ENCODE measurements around the gene ATP2A2.
"Not testable (repeated sequence)": the region's sequence is repeated elsewhere in the genome, so short reads cannot be mapped to it uniquely, and the experiment has no call there.

Gene ATP2A2

DNA sequence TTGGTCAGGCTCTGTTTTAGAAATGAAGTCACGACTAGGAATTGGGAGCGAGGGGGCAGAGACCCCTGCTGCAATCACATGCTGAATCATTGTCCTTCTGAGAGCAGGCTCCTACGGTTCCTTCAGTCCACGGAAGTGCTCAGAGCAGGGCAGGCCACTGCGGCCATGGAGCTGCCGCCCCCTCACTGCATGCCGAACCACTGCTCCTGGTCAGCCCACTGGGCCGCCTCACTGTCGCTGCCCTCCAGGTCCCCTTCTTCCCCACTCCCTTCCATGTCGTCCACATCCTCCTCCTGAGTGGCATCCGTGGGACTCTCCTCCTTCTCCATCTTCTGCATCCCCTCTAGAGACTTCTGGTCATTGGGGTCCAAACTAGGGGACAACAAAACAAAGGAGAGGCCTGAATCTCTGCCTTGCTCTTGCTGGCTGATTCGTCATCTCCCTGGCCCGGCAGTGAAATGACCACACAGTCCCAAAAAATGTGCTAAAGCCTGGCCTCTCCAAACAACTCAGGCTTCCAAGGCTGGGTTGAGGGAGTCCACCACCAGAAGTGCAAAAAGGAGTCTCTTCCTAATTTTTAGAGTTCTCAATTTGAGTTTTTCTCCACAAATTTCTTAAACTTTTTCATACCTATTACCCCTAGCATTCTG lies 93.0 kb downstream of the ATP2A2 start:
- no peaks in the 10 kb centered on the region for H3K79me2 ChIP-seq
- H3K36me3 ChIP-seq (ENCODE audit: control insufficient read depth, insufficient read depth, low read length), result no peaks in the 10 kb centered on the region
- no peaks in the 10 kb centered on the region for H3K9me3 ChIP-seq (ENCODE audit: control insufficient read depth, low read length)
- H2AFZ ChIP-seq, result no peak overlapping the region
- no peaks in the 10 kb centered on the region for H3K4me1 ChIP-seq
- H3K9ac ChIP-seq, result no peak overlapping the region
- H3K4me3 ChIP-seq (ENCODE audit: low read depth, low read length), result no peak overlapping the region
- TF ChIP-seq, protein P1, sequence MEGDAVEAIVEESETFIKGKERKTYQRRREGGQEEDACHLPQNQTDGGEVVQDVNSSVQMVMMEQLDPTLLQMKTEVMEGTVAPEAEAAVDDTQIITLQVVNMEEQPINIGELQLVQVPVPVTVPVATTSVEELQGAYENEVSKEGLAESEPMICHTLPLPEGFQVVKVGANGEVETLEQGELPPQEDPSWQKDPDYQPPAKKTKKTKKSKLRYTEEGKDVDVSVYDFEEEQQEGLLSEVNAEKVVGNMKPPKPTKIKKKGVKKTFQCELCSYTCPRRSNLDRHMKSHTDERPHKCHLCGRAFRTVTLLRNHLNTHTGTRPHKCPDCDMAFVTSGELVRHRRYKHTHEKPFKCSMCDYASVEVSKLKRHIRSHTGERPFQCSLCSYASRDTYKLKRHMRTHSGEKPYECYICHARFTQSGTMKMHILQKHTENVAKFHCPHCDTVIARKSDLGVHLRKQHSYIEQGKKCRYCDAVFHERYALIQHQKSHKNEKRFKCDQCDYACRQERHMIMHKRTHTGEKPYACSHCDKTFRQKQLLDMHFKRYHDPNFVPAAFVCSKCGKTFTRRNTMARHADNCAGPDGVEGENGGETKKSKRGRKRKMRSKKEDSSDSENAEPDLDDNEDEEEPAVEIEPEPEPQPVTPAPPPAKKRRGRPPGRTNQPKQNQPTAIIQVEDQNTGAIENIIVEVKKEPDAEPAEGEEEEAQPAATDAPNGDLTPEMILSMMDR (IDR thresholded peaks at IDR 0.05), result no peak
- no peaks in the 10 kb centered on the region for H3K27me3 ChIP-seq (ENCODE audit: control insufficient read depth, insufficient read depth, low read length)
- no peak overlapping the region for H3K27ac ChIP-seq
- no peak overlapping the region for H3K4me2 ChIP-seq (ENCODE audit: low read length)

DNA sequence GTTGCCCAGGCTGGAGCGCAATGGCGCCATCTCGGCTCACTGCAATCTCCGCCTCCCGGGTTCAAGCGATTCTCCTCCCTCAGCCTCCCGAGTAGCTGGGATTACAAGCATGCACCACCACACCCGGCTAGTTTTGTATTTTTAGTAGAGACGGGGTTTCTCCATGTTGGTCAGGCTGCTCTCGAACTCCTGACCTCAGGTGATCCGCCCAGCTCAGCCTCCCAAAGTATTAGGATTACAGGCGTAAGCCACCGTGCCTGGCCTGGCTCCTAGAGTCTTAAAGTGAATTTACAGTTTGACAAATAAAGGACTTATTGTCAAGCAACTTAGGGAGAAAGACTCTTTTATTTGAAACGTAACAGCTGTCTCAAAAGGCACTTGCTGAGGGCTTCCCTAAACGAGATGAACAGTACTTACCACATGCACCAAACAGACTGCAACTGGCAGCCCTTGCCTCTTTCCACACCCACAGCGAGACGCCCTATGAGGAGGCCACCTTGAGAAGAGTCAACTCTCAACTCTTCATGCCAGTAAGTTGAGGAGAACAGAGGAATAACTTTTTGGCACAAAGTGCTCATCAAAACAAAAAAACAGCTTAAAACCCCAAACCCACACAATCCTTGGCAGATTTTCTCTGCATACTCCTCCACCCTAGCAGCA lies 97.2 kb downstream of the ATP2A2 start:
- not testable (repeated sequence) for H3K9ac ChIP-seq; H3K9me3 ChIP-seq (ENCODE audit: control insufficient read depth, low read length); H3K27ac ChIP-seq; H3K79me2 ChIP-seq; H3K36me3 ChIP-seq (ENCODE audit: control insufficient read depth, insufficient read depth, low read length); H3K4me3 ChIP-seq (ENCODE audit: low read depth, low read length); H3K4me1 ChIP-seq; H3K4me2 ChIP-seq (ENCODE audit: low read length); H2AFZ ChIP-seq; H3K27me3 ChIP-seq (ENCODE audit: control insufficient read depth, insufficient read depth, low read length)

GRCh38 chr12:110379197-110379596 lies 98.2 kb downstream of the ATP2A2 start:
- H3K79me2 ChIP-seq, result no peaks in the 10 kb centered on the region
- no peaks in the 10 kb centered on the region for H3K36me3 ChIP-seq (ENCODE audit: control insufficient read depth, insufficient read depth, low read length)
- H3K4me2 ChIP-seq (ENCODE audit: low read length), result no peak overlapping the region
- TF ChIP-seq, protein P1 (IDR thresholded peaks at IDR 0.05), result no peak
- no peak overlapping the region for H3K9ac ChIP-seq
- H3K27me3 ChIP-seq (ENCODE audit: control insufficient read depth, insufficient read depth, low read length), result no peaks in the 10 kb centered on the region
- no peaks in the 10 kb centered on the region for H3K4me1 ChIP-seq
- H3K4me3 ChIP-seq (ENCODE audit: low read depth, low read length), result no peak overlapping the region
- H3K9me3 ChIP-seq (ENCODE audit: control insufficient read depth, low read length), result no peaks in the 10 kb centered on the region
- no peak overlapping the region for H2AFZ ChIP-seq
- no peak overlapping the region for H3K27ac ChIP-seq

DNA sequence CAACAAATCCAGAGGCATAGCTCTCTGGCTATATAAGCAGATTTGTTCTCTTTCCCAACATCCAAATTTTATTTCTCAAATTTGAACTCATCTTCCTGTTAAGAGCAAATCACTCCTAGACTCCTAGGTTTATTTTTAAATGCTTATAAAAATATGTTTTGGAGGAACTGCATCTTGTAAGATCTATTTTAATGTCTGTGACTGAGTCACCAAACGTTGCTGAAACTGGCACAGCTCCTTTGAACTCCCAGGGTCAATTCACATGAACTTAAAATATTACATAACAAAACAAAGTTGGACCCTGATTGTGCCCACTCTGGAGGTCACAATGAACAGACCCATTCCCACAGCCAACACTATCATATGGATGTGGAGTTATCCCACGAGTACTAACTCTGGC lies 98.6 kb downstream of the ATP2A2 start:
- no peaks in the 10 kb centered on the region for H3K79me2 ChIP-seq
- no peak overlapping the region for H3K4me3 ChIP-seq (ENCODE audit: low read depth, low read length)
- H3K9ac ChIP-seq, result no peak overlapping the region
- H2AFZ ChIP-seq, result no peak overlapping the region
- H3K4me1 ChIP-seq, result no peaks in the 10 kb centered on the region
- H3K9me3 ChIP-seq (ENCODE audit: control insufficient read depth, low read length), result no peaks in the 10 kb centered on the region
- H3K27ac ChIP-seq, result no peak overlapping the region
- H3K27me3 ChIP-seq (ENCODE audit: control insufficient read depth, insufficient read depth, low read length), result no peaks in the 10 kb centered on the region
- TF ChIP-seq, protein P1 (IDR thresholded peaks at IDR 0.05), result no peak
- H3K36me3 ChIP-seq (ENCODE audit: control insufficient read depth, insufficient read depth, low read length), result no peaks in the 10 kb centered on the region
- H3K4me2 ChIP-seq (ENCODE audit: low read length), result no peak overlapping the region

DNA sequence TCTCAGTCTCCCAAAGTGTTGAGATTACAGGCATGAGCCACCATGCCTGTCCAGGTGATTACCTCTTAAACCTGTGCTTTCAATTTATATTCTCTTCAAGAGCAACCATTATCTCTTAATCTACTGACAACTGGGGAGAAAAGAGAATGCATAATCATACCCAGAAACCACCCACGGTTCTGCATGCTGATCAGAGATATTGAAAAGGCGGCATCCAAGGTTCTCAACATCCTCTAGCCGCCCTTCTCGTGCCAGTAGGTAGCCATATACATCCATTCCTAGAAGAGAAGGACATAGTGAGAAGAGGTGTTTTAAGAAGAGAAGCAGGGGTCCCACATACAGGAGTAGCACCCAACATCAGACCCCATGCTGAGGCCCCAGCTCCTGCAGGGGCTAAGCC lies 101.6 kb downstream of the ATP2A2 start:
- no peak overlapping the region for H2AFZ ChIP-seq
- no peak overlapping the region for H3K4me2 ChIP-seq (ENCODE audit: low read length)
- H3K9me3 ChIP-seq (ENCODE audit: control insufficient read depth, low read length), result no peaks in the 10 kb centered on the region
- no peak overlapping the region for H3K4me3 ChIP-seq (ENCODE audit: low read depth, low read length)
- no peaks in the 10 kb centered on the region for H3K27me3 ChIP-seq (ENCODE audit: control insufficient read depth, insufficient read depth, low read length)
- no peaks in the 10 kb centered on the region for H3K36me3 ChIP-seq (ENCODE audit: control insufficient read depth, insufficient read depth, low read length)
- no peak overlapping the region for H3K9ac ChIP-seq
- no peaks in the 10 kb centered on the region for H3K79me2 ChIP-seq
- no peaks in the 10 kb centered on the region for H3K4me1 ChIP-seq
- TF ChIP-seq, protein P1 (IDR thresholded peaks at IDR 0.05), result no peak
- no peak overlapping the region for H3K27ac ChIP-seq
